Measurements from ENCODE around the gene PRM1. TPM values are rescaled to one million over a fixed set of nuclear protein-coding genes. Genes with fewer than 3 reads are reported as not detected.

PRM1 gene
- total and polyA plus RNA-seq, 2 of the 13 experiments (the other 11 are each of a cell fraction or from before 2014, with no cell fraction given): not detected

DNA sequence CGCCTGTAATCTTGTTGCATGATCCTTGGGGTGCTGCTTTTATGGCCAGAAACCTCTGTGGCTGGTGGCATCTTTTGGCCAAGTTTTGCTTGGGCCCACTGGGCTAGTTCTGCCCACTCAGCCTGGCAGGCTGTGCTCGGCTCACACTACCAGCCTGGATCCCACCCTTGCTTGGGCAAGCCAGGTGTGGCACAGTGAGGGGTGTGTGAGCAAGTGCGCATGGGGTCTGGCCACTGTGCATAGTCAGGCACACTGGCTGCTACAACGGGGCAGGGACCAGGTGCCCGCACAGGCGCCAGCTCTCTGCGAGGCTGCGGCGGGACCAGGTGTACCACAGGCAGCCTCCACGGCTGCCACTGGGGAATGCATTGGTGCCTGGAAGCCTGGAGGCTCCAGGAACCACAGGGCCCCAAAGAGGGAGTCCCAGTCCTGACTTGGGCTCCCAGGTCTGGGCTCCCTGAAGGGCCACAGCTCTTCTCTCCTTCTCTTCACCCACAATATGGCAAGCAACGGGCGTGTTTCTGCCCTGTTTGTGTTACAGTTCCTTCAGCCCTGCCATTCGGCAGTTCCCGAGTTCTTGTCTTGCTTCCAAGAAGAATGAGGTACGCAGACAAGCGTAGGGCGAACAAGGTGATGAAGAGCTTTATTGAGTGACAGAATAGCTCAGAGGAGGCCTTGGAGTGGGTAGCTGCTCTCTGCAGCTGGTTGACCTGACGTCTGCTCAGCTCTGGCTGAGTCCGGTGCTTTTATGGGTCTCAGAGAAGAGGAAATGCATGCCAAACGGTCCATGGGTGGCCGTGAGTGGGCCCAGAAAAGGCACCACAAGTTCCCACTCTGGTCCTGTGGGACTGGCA lies 26.7 kb upstream of the PRM1 start (continued):
- 0 out of 2 replicates have a peak, but pooled peaks have one; percentile 14 for TF ChIP-seq GMEB1 (CRISPR knock-in tag; IDR thresholded peaks at IDR 0.05; ENCODE audit: borderline replicate concordance)
- TF ChIP-seq, protein P1, sequence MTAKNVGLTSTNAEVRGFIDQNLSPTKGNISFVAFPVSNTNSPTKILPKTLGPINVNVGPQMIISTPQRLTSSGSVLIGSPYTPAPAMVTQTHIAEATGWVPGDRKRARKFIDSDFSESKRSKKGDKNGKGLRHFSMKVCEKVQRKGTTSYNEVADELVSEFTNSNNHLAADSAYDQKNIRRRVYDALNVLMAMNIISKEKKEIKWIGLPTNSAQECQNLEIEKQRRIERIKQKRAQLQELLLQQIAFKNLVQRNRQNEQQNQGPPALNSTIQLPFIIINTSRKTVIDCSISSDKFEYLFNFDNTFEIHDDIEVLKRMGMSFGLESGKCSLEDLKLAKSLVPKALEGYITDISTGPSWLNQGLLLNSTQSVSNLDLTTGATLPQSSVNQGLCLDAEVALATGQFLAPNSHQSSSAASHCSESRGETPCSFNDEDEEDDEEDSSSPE (CRISPR knock-in tag; IDR thresholded peaks at IDR 0.05): no peak
- TF ChIP-seq RARG (CRISPR knock-in tag; IDR thresholded peaks at IDR 0.05; ENCODE audit: low read depth): no peak
- peak; percentile 35; the same call in 1 of the 2 replicates for TF ChIP-seq KLF11 (CRISPR knock-in tag; IDR thresholded peaks at IDR 0.05)
- TF ChIP-seq ZNF224 (CRISPR knock-in tag; IDR thresholded peaks at IDR 0.05): no peak
- TF ChIP-seq DDIT3 (CRISPR knock-in tag; IDR thresholded peaks at IDR 0.05): no peak; the same call in 1 of the 2 replicates
- TF ChIP-seq, protein P2, sequence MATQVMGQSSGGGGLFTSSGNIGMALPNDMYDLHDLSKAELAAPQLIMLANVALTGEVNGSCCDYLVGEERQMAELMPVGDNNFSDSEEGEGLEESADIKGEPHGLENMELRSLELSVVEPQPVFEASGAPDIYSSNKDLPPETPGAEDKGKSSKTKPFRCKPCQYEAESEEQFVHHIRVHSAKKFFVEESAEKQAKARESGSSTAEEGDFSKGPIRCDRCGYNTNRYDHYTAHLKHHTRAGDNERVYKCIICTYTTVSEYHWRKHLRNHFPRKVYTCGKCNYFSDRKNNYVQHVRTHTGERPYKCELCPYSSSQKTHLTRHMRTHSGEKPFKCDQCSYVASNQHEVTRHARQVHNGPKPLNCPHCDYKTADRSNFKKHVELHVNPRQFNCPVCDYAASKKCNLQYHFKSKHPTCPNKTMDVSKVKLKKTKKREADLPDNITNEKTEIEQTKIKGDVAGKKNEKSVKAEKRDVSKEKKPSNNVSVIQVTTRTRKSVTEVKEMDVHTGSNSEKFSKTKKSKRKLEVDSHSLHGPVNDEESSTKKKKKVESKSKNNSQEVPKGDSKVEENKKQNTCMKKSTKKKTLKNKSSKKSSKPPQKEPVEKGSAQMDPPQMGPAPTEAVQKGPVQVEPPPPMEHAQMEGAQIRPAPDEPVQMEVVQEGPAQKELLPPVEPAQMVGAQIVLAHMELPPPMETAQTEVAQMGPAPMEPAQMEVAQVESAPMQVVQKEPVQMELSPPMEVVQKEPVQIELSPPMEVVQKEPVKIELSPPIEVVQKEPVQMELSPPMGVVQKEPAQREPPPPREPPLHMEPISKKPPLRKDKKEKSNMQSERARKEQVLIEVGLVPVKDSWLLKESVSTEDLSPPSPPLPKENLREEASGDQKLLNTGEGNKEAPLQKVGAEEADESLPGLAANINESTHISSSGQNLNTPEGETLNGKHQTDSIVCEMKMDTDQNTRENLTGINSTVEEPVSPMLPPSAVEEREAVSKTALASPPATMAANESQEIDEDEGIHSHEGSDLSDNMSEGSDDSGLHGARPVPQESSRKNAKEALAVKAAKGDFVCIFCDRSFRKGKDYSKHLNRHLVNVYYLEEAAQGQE (IDR thresholded peaks at IDR 0.05; ENCODE audit: borderline replicate concordance in 1 of 2, low read depth in 1 of 2, low read length in 2 of 2): no peak
- no peak for TF ChIP-seq RAD21 (CRISPR knock-in tag; IDR thresholded peaks at IDR 0.05)
- 0 out of 2 replicates have a peak, but pooled peaks have one; percentile 70 for TF ChIP-seq ZNF547 (CRISPR knock-in tag; IDR thresholded peaks at IDR 0.05)
- no peak; the same call in none of the 2 replicates for TF ChIP-seq ZNF510 (CRISPR knock-in tag; IDR thresholded peaks at IDR 0.05; ENCODE audit: low read depth)
- TF ChIP-seq ZNF343 (CRISPR knock-in tag; IDR thresholded peaks at IDR 0.05): peak; percentile 54; the same call in 1 of the 2 replicates
- no peak for TF ChIP-seq RELA (CRISPR knock-in tag; IDR thresholded peaks at IDR 0.05)
- peak; percentile 86; the same call in 1 of the 2 replicates for TF ChIP-seq CHCHD3 (CRISPR knock-in tag; IDR thresholded peaks at IDR 0.05)
- TF ChIP-seq, protein P3, sequence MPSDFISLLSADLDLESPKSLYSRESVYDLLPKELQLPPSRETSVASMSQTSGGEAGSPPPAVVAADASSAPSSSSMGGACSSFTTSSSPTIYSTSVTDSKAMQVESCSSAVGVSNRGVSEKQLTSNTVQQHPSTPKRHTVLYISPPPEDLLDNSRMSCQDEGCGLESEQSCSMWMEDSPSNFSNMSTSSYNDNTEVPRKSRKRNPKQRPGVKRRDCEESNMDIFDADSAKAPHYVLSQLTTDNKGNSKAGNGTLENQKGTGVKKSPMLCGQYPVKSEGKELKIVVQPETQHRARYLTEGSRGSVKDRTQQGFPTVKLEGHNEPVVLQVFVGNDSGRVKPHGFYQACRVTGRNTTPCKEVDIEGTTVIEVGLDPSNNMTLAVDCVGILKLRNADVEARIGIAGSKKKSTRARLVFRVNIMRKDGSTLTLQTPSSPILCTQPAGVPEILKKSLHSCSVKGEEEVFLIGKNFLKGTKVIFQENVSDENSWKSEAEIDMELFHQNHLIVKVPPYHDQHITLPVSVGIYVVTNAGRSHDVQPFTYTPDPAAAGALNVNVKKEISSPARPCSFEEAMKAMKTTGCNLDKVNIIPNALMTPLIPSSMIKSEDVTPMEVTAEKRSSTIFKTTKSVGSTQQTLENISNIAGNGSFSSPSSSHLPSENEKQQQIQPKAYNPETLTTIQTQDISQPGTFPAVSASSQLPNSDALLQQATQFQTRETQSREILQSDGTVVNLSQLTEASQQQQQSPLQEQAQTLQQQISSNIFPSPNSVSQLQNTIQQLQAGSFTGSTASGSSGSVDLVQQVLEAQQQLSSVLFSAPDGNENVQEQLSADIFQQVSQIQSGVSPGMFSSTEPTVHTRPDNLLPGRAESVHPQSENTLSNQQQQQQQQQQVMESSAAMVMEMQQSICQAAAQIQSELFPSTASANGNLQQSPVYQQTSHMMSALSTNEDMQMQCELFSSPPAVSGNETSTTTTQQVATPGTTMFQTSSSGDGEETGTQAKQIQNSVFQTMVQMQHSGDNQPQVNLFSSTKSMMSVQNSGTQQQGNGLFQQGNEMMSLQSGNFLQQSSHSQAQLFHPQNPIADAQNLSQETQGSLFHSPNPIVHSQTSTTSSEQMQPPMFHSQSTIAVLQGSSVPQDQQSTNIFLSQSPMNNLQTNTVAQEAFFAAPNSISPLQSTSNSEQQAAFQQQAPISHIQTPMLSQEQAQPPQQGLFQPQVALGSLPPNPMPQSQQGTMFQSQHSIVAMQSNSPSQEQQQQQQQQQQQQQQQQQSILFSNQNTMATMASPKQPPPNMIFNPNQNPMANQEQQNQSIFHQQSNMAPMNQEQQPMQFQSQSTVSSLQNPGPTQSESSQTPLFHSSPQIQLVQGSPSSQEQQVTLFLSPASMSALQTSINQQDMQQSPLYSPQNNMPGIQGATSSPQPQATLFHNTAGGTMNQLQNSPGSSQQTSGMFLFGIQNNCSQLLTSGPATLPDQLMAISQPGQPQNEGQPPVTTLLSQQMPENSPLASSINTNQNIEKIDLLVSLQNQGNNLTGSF (CRISPR knock-in tag; IDR thresholded peaks at IDR 0.05): no peak
